GM10266 (cell line): ENCODE data around the gene MGAT5.

Source experiments
- DNase-seq: peaks from one replicate; pipeline ENCODE4 v3.0.0; 2012; ENCODE audit errors: extremely low spot score
- TF ChIP-seq, protein P1 (sequence below): IDR thresholded peaks from 2 replicates; pipeline ENCODE4 v1.5.1; 2012; ENCODE audit warnings: mild to moderate bottlenecking, low read depth; ENCODE audit not compliant: control insufficient read depth, insufficient read depth; ENCODE audit errors: missing control alignments

The MGAT5 gene

DNA sequence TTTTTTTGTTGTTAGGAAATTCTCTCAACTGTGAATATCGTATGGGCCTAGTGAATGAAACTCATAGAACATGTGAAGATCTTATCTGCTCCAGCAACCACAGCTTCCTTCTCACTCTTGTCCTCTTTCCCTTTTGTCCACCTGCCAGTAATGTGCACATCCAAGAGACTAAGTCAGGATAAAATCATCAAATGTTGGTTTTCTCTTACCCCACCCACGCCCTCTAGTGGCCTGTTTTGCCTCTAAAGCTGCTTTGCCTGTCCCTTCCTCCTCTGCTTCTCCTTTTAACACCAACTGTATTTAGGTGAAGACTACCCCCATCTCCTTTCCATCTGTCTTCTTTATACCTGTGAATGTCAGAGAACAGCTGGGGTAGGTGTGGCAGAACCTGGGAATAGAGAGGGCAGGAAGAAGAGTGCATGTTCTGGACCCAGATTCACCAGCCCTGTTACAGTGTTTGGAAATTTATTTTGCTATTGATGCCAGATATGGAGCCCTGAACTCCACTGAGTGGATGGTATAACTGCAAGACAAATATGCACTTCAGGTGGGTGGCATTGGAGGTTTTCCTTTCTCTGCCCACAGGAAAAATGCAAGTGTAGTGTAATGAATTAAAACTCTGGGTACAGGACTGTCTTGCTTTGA, 8.4 kb upstream of the MGAT5 start:
- no peak for DNase-seq
- TF ChIP-seq, protein P1, sequence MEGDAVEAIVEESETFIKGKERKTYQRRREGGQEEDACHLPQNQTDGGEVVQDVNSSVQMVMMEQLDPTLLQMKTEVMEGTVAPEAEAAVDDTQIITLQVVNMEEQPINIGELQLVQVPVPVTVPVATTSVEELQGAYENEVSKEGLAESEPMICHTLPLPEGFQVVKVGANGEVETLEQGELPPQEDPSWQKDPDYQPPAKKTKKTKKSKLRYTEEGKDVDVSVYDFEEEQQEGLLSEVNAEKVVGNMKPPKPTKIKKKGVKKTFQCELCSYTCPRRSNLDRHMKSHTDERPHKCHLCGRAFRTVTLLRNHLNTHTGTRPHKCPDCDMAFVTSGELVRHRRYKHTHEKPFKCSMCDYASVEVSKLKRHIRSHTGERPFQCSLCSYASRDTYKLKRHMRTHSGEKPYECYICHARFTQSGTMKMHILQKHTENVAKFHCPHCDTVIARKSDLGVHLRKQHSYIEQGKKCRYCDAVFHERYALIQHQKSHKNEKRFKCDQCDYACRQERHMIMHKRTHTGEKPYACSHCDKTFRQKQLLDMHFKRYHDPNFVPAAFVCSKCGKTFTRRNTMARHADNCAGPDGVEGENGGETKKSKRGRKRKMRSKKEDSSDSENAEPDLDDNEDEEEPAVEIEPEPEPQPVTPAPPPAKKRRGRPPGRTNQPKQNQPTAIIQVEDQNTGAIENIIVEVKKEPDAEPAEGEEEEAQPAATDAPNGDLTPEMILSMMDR, result peak; percentile 82

DNA sequence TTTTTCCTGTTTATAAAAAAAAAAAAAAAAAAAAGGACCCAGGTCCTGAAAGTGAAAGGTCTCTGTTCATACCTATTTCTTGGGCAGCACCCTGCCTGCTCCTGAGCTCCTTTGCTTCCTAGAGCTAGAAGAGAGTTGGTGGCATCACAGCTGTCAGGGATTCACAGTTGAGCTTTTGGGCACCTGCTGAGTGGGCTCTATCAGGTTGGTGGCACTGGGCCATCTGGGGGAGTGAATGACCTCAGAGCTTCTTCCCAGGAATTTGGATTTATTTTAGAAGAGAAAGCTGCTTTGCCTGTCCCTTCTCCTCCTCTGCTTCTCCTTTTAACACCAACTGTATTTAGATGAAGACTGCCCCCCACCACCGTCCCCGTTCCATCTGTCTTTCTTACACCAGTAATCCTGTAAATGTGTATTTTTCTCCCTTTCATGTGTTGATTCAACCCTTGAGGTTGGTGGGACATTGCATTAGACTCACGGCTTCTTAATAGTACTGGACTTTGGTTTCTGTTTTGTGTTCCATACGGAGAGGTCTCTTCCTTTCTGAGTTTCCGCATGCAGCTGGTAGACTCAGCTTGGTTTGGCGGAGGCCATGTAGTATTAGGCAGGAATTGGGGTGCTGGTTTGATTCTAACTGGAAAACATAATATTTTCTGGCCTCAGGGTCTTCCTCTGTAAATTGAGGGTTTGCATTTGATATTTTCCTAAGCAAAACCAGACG, 7.6 kb upstream of the MGAT5 start:
- DNase-seq, result no peak

DNA sequence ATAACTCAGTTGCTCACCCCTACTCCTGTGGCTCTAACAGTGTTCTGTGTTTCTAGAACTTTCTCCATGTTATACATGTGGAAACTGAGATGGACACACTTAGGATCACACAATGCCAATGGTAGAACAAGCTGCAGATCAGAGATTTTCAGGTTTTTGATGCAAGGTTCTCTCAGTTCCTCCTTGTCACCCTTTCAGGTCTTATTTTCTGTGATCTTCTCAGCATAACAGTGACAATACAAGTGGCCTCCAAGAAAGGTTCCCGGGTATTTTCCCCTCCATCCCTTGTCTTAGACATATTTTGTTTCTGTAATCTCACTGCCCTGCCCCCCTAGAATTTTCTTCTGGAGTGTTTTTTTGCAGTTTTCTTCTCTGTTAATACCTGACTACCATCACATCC, 6.2 kb upstream of the MGAT5 start:
- TF ChIP-seq, protein P1, result no peak
- no peak for DNase-seq

More for the DNA sequence above, 7.6 kb upstream of the MGAT5 start:
- TF ChIP-seq, protein P1, result no peak

DNA sequence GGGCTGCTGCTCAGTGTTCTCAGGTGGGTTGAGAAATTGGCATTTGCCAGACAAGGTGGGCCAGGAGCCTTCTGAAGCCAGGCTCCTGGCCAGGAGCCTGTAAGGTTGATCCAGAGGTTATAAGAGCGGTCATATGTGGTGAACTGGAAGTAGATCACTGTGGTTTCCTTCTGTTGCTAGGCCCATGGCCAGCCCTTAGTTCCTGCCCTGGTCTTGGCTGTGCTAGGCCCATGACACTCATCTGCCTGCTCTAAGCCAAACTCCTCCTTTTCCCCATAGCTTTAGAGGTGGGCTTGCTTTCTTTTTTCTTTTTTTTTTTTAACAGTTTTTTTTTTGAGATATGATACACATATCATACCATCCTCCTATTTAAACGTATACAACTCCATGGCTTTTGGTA, 5.0 kb upstream of the MGAT5 start:
- TF ChIP-seq, protein P1, result no peak
- DNase-seq, result no peak

DNA sequence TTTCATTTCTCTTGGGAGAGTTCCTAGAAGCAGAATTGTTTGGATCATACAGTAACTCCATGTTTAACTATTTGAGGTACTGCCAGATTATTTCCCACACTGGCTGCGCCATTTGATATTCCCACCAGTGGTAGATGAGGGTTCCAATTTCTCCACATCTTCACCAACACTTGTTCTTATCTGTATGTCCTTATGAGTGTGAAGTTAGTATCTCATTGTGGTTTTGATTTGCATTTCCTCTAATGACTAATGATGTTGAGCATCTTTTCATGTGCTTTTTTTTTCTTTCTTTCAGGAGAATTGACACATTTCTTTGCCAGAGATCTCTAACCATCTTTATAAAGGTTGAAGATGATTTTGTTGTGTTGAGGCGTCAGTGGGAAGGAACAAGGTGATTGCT, 4.1 kb upstream of the MGAT5 start:
- TF ChIP-seq, protein P1, result no peak
- no peak for DNase-seq

DNA sequence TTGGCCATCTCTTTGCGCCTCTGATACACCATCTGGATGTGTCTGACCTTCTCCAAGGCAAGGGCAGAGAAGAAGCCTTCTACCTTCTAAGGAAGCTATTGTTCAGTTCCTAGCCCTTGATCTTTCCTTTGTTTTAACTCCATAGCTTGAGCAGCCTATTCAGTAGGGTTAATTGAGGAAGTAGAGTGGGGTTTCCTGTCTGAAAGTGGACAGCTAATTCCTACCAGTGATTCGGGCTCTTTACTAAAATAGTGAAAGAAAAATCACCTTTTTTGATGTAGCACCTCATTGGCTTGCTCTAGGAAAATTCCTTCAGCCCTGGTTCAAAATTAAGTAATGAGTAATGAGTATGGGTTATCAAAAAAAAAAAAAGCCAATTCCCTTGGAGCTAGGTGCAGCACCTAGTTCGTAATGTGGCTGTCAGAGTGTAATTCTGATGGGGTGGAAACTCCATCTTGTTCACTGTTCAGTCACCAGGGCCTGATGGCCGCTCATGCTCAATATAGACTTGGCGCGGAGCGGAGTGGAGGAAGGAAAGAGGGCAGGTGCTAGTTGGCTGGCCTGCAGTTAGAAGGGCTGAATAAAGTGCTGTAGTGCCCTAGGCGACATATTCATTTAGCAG, 2.9 kb upstream of the MGAT5 start:
- TF ChIP-seq, protein P1, result no peak
- no peak for DNase-seq
